GM19240 (cell line): Measurements from ENCODE around the gene MORF4L2.

Source experiments
- DNase-seq: peaks from one replicate; pipeline ENCODE4 v3.0.0; 2011; ENCODE audit warnings: low spot score; ENCODE audit not compliant: insufficient read length

The MORF4L2 gene, protein sequence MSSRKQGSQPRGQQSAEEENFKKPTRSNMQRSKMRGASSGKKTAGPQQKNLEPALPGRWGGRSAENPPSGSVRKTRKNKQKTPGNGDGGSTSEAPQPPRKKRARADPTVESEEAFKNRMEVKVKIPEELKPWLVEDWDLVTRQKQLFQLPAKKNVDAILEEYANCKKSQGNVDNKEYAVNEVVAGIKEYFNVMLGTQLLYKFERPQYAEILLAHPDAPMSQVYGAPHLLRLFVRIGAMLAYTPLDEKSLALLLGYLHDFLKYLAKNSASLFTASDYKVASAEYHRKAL

GRCh38 chrX:103686199-103687072, at the start of gene MORF4L2:
TSS of gene MORF4L2 (minus strand) at chrX:103686699. CDS start at chrX:103677027, 9,672 bp downstream.
- peak; percentile 23 for DNase-seq

- DNase-seq: no peak
Measured at GRCh38 chrX:103734125-103734760, 47.7 kb upstream of the MORF4L2 start.

- no peak for DNase-seq
Measured at GRCh38 chrX:103733017-103733416, 46.5 kb upstream of the MORF4L2 start.

- DNase-seq: no peak
Measured at GRCh38 chrX:103730796-103731493, 44.4 kb upstream of the MORF4L2 start.

DNA sequence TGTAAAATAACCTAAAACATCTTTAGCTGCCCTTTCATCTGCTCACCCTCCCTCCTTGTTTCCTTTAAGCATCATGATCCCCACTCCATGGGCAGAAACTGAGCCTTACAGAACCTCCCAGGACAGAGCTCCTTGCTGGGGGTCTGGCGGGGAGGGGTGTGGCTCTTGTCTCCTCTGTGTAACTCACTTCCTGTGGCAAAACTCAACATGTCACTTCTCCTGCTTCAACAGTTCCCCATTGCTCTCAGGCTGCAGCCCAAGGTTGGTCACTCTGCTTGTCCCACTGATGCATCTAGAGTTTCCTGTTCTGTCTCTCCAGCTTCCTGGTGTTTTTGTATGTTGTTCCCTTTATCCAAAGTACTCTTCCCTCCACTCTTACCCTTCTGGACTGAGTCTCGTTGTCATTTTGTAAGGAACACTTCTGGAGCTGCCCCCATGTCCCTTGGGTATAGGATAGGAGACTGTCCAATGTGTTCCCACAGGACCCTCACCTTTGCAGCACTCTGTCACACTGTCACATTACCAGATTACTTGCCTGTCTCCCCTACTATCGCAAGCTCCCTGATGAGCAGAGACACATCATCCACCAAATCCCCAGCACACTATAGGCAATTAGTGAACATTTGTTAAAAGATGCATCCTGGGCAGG, 43.8 kb upstream of the MORF4L2 start:
- no peak for DNase-seq

DNA sequence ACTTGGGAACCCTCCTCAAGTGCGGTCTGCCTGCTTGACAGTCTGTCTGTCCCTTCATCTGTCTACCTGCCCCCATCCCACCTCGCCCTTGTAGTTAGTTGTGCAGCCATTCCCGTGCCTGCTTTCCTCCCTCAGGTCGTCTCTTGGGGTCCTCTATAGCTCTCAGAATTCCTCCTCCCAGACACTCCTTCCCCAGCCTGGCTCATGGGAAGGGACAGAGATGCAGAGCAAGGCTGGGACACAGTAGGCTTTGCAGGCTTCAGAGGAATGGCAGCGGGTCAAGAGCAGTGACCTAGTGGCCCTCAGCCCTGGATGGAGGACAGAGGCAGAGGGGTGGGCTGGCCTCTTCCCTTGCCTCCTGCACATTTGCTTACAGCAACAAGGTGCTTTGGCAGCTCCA, 42.5 kb upstream of the MORF4L2 start:
- no peak for DNase-seq

- DNase-seq: no peak
Measured at GRCh38 chrX:103727115-103727514, 40.6 kb upstream of the MORF4L2 start.

GRCh38 chrX:103726477-103726876, 40.0 kb upstream of the MORF4L2 start:
- DNase-seq: no peak

DNA sequence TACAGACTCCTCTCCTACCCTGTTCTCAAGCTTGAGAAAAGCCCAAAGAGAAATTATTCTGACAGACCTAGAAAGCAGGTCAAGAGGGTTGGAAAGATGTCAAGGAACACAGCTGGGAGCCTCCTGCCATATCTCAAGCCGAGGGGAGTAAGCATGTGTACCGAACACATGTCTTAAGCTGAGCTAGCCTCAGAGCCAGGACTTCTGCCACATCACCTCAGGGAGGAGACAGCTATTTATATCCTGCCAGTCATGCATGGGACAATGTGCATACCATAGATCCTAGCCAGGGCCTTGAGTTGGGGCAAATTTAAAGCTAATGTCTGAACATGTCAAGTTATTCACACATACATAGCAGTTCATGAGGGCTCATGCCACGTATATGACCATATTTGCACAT, 36.0 kb upstream of the MORF4L2 start:
- DNase-seq: no peak

GRCh38 chrX:103718120-103718519, 31.6 kb upstream of the MORF4L2 start:
- DNase-seq: no peak

DNA sequence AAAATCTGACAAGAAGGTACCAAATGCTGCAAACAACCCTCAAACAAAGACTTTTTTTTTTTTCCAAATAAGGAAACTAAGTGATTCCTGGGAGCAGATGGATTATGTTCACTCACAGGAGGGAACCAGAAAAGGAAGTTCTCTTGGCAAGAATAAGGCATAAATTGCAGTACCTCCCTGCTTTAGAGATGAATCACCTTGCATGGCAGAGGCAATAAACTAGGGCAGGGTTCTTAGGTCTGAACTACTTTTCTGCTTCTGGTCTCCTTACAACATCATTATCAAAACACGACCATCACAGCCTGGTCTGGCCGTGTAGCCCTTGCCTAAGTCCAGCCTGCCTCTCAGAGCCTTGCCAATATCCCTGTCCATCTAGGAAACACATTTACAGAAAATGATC, 30.5 kb upstream of the MORF4L2 start:
- DNase-seq: no peak

DNA sequence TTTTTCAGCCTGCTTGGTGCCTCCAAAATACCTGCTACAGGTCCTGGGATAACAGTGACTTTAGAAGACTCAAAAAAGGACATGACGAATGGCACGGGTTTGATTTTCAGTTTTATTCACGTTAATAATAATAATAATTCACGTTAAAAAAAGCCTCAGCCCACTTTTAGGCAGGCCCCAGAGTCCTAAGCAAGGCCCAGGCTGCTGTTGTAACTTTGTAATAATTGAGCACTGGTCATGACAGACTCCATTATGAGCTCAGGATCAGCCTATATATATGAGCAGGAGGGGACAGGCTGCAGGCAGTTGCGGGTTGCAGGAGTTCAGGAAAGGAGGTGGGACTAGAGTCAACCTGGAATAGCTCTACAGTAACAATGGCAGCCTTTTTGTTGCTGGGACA, 24.1 kb upstream of the MORF4L2 start, which contains the start of gene TMEM31:
Gene TMEM31, plus strand, starts transcription at position 301 of the 400 bp plus-strand sequence. CDS start 1,350 bp downstream, outside the sequence.
- DNase-seq: no peak

- DNase-seq: no peak
Measured at GRCh38 chrX:103704863-103705262, 18.4 kb upstream of the MORF4L2 start.

GRCh38 chrX:103699243-103699642, 12.7 kb upstream of the MORF4L2 start:
- no peak for DNase-seq

- no peak for DNase-seq
Measured at GRCh38 chrX:103697687-103698086, 11.2 kb upstream of the MORF4L2 start.

GRCh38 chrX:103691059-103691458, 4.6 kb upstream of the MORF4L2 start:
- DNase-seq: no peak

DNA sequence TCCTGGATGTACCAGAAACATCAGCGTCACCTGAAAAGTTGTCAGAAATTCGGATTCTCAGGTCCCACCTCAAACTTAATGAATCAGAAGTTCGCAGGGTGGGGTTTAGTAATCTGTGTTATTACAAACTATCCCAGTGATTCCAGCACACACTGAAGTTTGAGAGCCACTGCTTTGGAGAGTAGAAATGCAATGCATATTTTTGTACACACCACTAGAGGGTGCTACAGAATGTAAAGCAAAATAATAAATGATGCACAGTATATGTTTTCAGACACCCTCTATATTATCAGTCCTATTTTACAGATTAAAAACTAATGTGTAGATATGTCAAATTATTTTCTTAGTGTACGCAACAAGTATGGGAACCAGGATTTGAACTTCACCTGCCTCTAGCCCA, 2.4 kb upstream of the MORF4L2 start:
- no peak for DNase-seq

- no peak for DNase-seq
Measured at GRCh38 chrX:103687696-103688201, 1.2 kb upstream of the MORF4L2 start.

GRCh38 chrX:103687073-103687695, 685 bp upstream of the MORF4L2 start:
- no peak for DNase-seq

- no peak for DNase-seq
Measured at GRCh38 chrX:103685396-103685795, 1.1 kb downstream of the MORF4L2 start.
